Prostate gland (tissue), 2 donors: ENCODE results near the gene PEAK1. TPM values are rescaled to one million over a fixed set of nuclear protein-coding genes. Genes with fewer than 3 reads are reported as not detected.

Source experiments
- DNase-seq: peaks from one replicate; pipeline ENCODE4 v3.0.0-alpha.2; 2019; ENCODE audit warnings: low spot score
- H3K27ac ChIP-seq, 2 donors: fragments of 200-600 bp; sonication (generic); 2 replicates each; pipeline ENCODE4 v1.5.1; 2017 to 2019
- H3K27me3 ChIP-seq: fragments of 200-600 bp; sonication (generic); replicated peaks from 2 replicates; pipeline ENCODE4 v1.5.1; 2019; ENCODE audit not compliant: insufficient read depth
- H3K36me3 ChIP-seq, 2 donors: fragments of 200-600 bp; sonication (generic); 1 replicate in 1 of 2; 2 replicates in 1 of 2; pipeline versions ENCODE4 v1.5.1 to v1.8.1; 2017 to 2019
- H3K4me1 ChIP-seq: fragments of 200-600 bp; sonication (generic); replicated peaks from 2 replicates; pipeline ENCODE4 v1.5.1; 2019
- H3K4me3 ChIP-seq, 2 donors: fragments of 200-600 bp; sonication (generic); 2 replicates each; pipeline ENCODE4 v1.5.1; 2017 to 2019
- H3K9me3 ChIP-seq: fragments of 200-600 bp; sonication (generic); 2 replicates; pipeline ENCODE4 v1.5.1; 2017
- CTCF ChIP-seq, 4 experiments: fragments of 200-600 bp in 2 of 4; fragments of 450-650 bp in 2 of 4; sonication (generic) in 2 of 4; IDR thresholded peaks; 1 replicate in 3 of 4; 2 replicates in 1 of 4; pipeline ENCODE4 v1.5.1; 2016 to 2019; ENCODE audit warnings: antibody characterized with exemption in 4 of 4, mild to moderate bottlenecking in 2 of 4, moderate library complexity in 2 of 4
- POLR2A ChIP-seq: fragments of 450-650 bp; IDR thresholded peaks from one replicate; pipeline ENCODE4 v1.6.1; 2016; ENCODE audit warnings: antibody characterized with exemption, mild to moderate bottlenecking
- POLR2AphosphoS5 ChIP-seq: sonication (generic); formaldehyde crosslinking; IDR thresholded peaks from one replicate; pipeline ENCODE4 v1.6.1; 2017; ENCODE audit warnings: antibody characterized with exemption
- WGBS: methylation state at CpG from one replicate; pipeline ENCODE4 v1.1.5; 2018; 5-methylcytosine and 5-hydroxymethylcytosine counted together
- intact Hi-C: fragments of 100-400 bp; cut with DNase I; formaldehyde crosslinking; loops from one replicate; pipeline ENCODE4 v1.14.2; 2022
- total RNA-seq, 2 donors: library from RNA; depleted of rRNA; stranded (reverse); fragments of >200 nt; gene quantifications; one replicate each; pipeline ENCODE4 v1.1.0, GENCODE V29; 2016

The PEAK1 gene
- total RNA-seq, 2 donors from 2014 or later, result 11.3 to 108 TPM

- no peak overlapping the region for H3K4me3 ChIP-seq
- H3K9me3 ChIP-seq, result no peaks in the 10 kb centered on the region
- WGBS, result 79% methylated on average over 1 of the region's 1 CpG
- H3K4me1 ChIP-seq, result no peaks in the 10 kb centered on the region
- no peak for TF ChIP-seq POLR2A
- no peak for TF ChIP-seq POLR2AphosphoS5
- TF ChIP-seq CTCF (IDR thresholded peaks at IDR 0.05), result no peak
- no peak for DNase-seq
- H3K27ac ChIP-seq, result no peak overlapping the region
- intact Hi-C loops, result no loop called here
- H3K36me3 ChIP-seq, result no peaks in the 10 kb centered on the region
- H3K27me3 ChIP-seq, result no peaks in the 10 kb centered on the region
Observed at GRCh38 chr15:77123854-77124253, 296.1 kb downstream of the PEAK1 start.

GRCh38 chr15:77122576-77122975 lies 297.3 kb downstream of the PEAK1 start:
- intact Hi-C loops, result no loop called here
- Histone ChIP-seq H3K27me3 (no peaks in the 10 kb centered on the region), H3K9me3 (no peaks in the 10 kb centered on the region), H3K36me3 (no peaks in the 10 kb centered on the region), H3K27ac (no peak overlapping the region), H3K4me1 (no peaks in the 10 kb centered on the region), H3K4me3 (no peak overlapping the region)
- no peak for TF ChIP-seq POLR2AphosphoS5
- TF ChIP-seq POLR2A, result no peak
- TF ChIP-seq CTCF (IDR thresholded peaks at IDR 0.05), result no peak
- 43% methylated on average over 2 of the region's 2 CpGs for WGBS
- no peak for DNase-seq

GRCh38 chr15:77121599-77121998 lies 298.3 kb downstream of the PEAK1 start:
- 82% methylated on average over 1 of the region's 1 CpG for WGBS
- intact Hi-C loops, result no loop called here
- TF ChIP-seq CTCF (IDR thresholded peaks at IDR 0.05) (no peak), POLR2A (no peak), POLR2AphosphoS5 (no peak)

GRCh38 chr15:77120576-77120975 lies 299.3 kb downstream of the PEAK1 start:
- H3K4me3 ChIP-seq, result no peak overlapping the region
- no peaks in the 10 kb centered on the region for H3K36me3 ChIP-seq
- no peak for TF ChIP-seq POLR2AphosphoS5
- no peak for TF ChIP-seq POLR2A
- TF ChIP-seq CTCF (IDR thresholded peaks at IDR 0.05), result no peak
- H3K9me3 ChIP-seq, result no peaks in the 10 kb centered on the region
- no peaks in the 10 kb centered on the region for H3K4me1 ChIP-seq
- 94% methylated on average over 4 of the region's 4 CpGs for WGBS
- intact Hi-C loops, result no loop called here
- no peak overlapping the region for H3K27ac ChIP-seq
- DNase-seq, result no peak
- H3K27me3 ChIP-seq, result no peaks in the 10 kb centered on the region

More at GRCh38 chr15:77121599-77121998, 298.3 kb downstream of the PEAK1 start:
- no peak overlapping the region for H3K4me3 ChIP-seq
- H3K4me1 ChIP-seq, result no peaks in the 10 kb centered on the region
- no peaks in the 10 kb centered on the region for H3K9me3 ChIP-seq
- DNase-seq, result no peak
- no peaks in the 10 kb centered on the region for H3K27me3 ChIP-seq
- H3K27ac ChIP-seq, result no peak overlapping the region
- H3K36me3 ChIP-seq, result no peaks in the 10 kb centered on the region

- WGBS, result 76% methylated on average over 1 of the region's 1 CpG
- Histone ChIP-seq H3K27me3 (no peaks in the 10 kb centered on the region), H3K27ac (no peak overlapping the region), H3K9me3 (no peaks in the 10 kb centered on the region), H3K36me3 (no peaks in the 10 kb centered on the region), H3K4me3 (no peak overlapping the region), H3K4me1 (no peaks in the 10 kb centered on the region)
- no peak for TF ChIP-seq POLR2A
- TF ChIP-seq POLR2AphosphoS5, result no peak
- intact Hi-C loops, result loop anchor here (2.0 to 10.0 kb wide), 3 partner anchors 295 to 423 kb away; no protein-coding TSS in a partner anchor
- DNase-seq, result no peak
Observed at GRCh38 chr15:77119446-77119845, 300.5 kb downstream of the PEAK1 start.
